Natural killer cell treated with Interleukin-12 subunit alpha and Interleukin-12 subunit beta and Interleukin-15 and Interleukin-18, amount 100 ng/mL, for 72 hours (primary cell): ENCODE data around the gene SPTBN2. TPM values are rescaled to one million over a fixed set of nuclear protein-coding genes. Genes with fewer than 3 reads are reported as not detected.

Source experiments
- ATAC-seq, 2 donors: fragments of 150-1000 bp; cut with Tn5 transposase in 1 of 2; sonication (Bioruptor Pico), chemical (Tn5 transposase) in 1 of 2; 2 replicates each; pipeline ENCODE4 v1.10.0; 2021
- DNase-seq: peaks from one replicate; pipeline ENCODE4 v3.0.0; 2022; ENCODE audit warnings: low spot score
- H3K27ac Mint-ChIP-seq, 2 donors: 1 replicate in 1 of 2; 2 replicates in 1 of 2; pipeline ENCODE4 v1.8.0; 2022; ENCODE audit warnings: mixed read lengths in 2 of 2, mild to moderate bottlenecking in 1 of 2, moderate library complexity in 1 of 2
- H3K27me3 Mint-ChIP-seq, 2 donors: 1 replicate in 1 of 2; 2 replicates in 1 of 2; pipeline ENCODE4 v1.8.0; 2022; ENCODE audit warnings: mixed read lengths in 2 of 2
- H3K36me3 Mint-ChIP-seq: one replicate; pipeline ENCODE4 v1.8.0; 2022; ENCODE audit warnings: mixed read lengths
- H3K4me1 Mint-ChIP-seq, 2 donors: 1 replicate in 1 of 2; 2 replicates in 1 of 2; pipeline ENCODE4 v1.8.0; 2022; ENCODE audit warnings: low read depth in 2 of 2, mixed read lengths in 2 of 2, mild to moderate bottlenecking in 1 of 2
- H3K4me3 Mint-ChIP-seq: one replicate; pipeline ENCODE4 v1.8.0; 2022; ENCODE audit warnings: mixed read lengths
- H3K9me3 Mint-ChIP-seq: 2 replicates; pipeline ENCODE4 v1.8.0; 2022; ENCODE audit warnings: mixed read lengths
- total RNA-seq, 2 donors: library from RNA; stranded (reverse); gene quantifications; one replicate each; pipeline ENCODE4 v1.2.3, GENCODE V29; 2022

Gene SPTBN2
- total RNA-seq, 2 donors from 2014 or later, result 0.93 TPM; not detected in 1

DNA sequence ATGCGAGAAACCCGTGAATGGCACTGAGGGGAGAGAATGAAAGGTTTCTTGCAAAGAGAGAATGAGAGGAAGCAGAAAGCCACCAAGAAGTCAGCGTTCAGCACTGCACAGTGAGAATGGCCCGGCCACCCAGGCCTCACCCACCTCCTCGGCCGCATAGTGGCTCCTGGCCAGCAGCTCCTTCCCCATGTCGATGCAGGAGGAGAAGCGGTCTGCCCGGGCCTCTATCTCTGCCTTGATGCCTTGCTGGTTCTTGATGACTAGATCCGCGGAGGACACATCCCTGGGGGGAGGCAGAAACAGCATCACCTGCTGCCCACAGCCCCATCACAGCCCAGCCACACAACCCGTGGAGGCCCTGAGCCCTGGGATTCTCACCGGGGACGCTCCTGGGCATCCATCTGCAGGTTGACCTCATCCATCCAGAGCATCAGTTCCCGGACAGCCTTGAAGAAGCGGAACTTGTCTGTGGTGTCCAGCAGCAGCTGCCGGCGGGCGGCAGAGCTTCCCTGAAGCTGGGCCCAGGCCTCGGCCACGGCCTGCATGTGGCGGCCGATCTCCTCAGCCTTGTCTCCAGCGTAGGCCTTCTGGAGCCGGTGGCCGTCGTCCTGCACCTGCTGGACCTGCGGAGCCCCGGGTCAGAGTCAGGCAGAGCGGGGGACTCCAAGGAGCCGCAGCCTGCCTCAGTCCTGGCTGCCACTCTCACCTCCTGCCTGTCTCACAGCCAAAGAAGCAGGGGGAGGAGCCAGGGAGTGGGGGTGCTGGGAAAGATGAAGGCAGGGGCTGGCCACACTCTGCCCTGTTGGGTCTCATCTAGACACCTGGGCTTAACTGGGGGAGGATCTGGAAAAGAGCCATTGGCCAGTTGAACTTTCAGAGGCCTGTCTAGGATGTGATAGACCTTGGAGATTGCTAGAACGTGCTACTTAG, 39.1 kb downstream of the SPTBN2 start:
- Mint-ChIP-seq H3K4me1 (peaks cover 0 to 1% of the 10 kb centered on the region in 2 donors), H3K9me3 (no peaks in the 10 kb centered on the region), H3K27me3 (no peaks in the 10 kb centered on the region), H3K27ac (no peak overlapping the region), H3K4me3 (no peak overlapping the region), H3K36me3 (no peaks in the 10 kb centered on the region)
- no peak for ATAC-seq
- no peak for DNase-seq

DNA sequence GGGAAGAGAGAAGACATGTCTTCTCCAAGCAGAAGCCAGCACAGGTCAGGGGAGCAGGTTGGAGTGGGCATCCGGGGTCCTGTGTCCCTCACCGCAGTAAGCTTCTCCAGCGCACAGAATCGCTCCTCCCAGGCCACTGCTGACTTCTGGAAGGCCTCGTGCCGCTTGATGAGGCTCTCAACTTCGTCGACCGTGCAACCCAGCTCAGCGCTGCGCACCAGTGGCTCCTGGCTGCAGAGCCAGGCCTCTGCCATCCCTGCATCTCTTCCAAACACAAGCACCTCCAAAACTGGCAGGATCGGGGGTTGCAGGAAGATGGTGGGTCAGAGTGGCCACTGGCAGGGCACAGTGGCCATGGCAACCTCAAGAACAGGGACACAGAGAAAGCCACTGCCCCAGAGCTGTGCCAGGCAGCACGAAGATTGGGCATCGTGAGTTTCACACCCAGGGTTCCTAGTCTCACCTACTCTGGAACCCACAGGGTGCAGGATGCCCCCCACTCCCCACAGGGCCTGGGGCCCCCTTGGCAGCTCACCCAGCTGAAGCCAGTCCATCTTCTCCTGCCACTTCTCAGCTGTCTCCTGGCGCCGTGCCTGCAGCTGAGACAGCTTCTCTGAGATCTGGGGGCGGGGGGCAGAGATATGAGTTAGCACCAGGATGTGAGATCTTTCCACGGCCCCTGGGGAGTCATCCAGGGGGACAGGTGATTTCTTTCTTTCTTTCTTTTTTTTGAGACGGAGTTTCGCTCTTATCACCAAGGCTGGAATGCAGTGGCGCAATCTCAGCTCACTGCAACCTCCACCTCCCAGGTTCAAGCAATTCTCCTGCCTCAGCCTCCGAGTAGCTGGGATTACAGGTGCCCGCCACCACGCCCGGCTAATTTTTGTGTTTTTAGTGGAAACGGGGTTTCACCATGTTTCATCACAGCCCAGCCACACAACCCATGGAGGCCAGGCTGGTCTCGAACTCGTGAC, 40.2 kb downstream of the SPTBN2 start:
- ATAC-seq, result no peak
- DNase-seq, result no peak
- Mint-ChIP-seq H3K27me3 (no peaks in the 10 kb centered on the region), H3K27ac (no peak overlapping the region), H3K9me3 (no peaks in the 10 kb centered on the region), H3K36me3 (no peaks in the 10 kb centered on the region), H3K4me3 (no peak overlapping the region), H3K4me1 (peaks cover 0 to 3% of the 10 kb centered on the region in 2 donors)

DNA sequence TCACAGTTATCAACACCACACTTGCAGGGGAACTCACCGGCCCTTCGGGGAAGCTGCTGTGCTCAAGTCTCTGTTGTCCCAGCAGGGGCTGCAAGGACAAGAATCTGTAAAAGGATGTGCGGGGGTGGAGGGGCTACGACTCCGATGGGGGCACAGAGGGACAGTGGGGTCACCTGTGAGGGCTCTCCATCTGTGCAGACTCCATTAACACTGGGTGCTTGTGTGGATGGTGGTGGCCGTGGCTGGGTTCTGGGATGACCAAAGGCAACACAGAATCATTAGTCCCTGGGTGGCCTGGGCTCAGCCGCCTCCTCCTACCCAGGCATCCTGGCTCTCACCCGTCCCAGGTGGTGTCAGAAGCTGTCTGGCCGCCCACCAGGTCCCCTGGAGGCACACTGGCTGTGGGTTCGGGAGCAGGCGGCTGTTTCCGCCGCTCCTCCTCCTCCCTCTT, 41.2 kb downstream of the SPTBN2 start:
- ATAC-seq, result no peak
- no peak for DNase-seq
- Mint-ChIP-seq H3K4me3 (no peak overlapping the region), H3K9me3 (no peaks in the 10 kb centered on the region), H3K4me1 (peaks cover 0 to 3% of the 10 kb centered on the region in 2 donors), H3K36me3 (no peaks in the 10 kb centered on the region), H3K27me3 (no peaks in the 10 kb centered on the region), H3K27ac (no peak overlapping the region)

DNA sequence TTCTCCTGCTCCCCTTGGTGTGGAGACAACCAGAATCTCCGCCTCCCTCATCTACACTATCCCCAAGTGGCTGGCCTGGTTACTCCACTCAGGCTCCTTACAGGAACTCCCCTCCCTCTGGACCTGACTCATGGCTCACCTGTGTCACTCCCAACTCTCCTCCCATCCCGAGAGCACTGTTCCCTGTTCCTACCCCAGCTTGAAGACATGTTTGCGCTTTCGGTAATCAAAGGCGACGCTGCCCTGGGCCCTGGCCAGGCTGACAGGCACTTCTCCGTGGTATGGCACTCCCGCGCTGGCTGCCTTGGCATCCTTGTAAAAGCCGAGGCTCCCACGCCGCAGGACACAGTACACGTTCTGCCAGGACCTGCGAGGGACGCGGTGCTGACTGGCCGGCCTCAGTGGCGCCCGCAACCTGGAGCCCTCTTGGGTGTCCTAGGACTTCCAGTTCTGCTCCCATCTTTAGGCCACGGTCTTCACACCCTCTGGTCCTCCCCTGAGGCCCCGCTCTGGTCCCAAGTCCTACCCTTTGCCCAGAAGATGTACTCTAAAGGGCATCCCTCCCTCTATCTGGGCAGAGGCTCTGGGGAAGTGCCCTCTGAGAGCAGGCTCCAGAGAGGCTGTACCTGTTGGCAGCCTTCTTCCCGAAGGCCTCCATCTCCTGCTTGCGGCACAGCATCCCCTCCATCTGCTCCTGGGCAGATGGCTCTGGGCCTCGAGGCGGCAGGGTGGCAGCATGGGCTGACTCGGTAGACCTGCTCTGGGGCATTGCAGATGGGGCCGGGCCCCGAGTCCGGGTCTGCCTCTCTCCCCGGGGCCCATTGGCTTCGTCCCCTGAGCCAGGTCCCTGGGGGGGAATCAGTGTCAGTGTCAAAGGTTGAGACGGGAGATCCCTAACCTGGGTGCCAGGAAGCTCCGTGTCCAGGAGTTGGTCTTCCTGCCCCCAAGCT, 41.9 kb downstream of the SPTBN2 start:
- H3K9me3 Mint-ChIP-seq, result no peaks in the 10 kb centered on the region
- no peaks in the 10 kb centered on the region for H3K36me3 Mint-ChIP-seq
- no peak for ATAC-seq
- no peak overlapping the region for H3K4me3 Mint-ChIP-seq
- no peaks in the 10 kb centered on the region for H3K27me3 Mint-ChIP-seq
- no peak for DNase-seq
- H3K27ac Mint-ChIP-seq, result no peak overlapping the region
- H3K4me1 Mint-ChIP-seq, result peaks cover 0 to 3% of the 10 kb centered on the region in 2 donors

DNA sequence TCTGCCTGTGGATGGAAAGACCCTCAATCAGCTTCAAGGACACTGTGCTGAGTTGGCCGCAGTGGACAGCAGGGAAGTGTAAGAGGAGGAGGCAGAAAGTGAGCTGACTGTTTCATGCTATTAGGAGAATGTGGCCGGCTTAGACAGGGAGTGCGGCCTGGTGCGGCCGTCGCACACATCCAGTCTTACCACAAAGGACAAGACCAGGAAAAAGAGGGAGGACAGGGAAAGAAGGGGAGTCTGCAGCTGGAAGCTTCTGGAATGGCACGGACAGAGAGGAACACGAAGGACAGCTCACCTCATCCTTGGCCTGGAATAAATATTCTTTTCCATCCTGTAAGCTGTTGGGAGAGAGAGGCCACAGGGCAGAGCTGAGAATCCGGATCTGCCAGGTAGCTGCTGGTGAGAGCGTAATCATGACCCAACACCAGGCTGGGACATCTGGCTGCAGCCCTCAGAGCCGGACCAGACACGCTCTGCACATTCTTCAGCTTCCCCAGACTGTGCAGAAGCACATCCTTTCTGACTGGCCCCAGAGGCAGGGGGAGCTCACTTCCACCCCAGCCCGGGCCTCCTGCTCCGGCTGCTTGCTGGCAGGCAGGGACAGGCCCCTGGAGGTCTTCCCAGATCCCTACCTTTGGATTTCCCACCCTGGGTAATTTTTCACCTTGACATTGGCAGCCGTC, 42.8 kb downstream of the SPTBN2 start:
- DNase-seq (no peak), ATAC-seq (no peak)
- Mint-ChIP-seq H3K36me3 (no peaks in the 10 kb centered on the region), H3K27me3 (no peaks in the 10 kb centered on the region), H3K27ac (no peak overlapping the region), H3K9me3 (no peaks in the 10 kb centered on the region), H3K4me3 (no peak overlapping the region), H3K4me1 (peaks cover 0 to 3% of the 10 kb centered on the region in 2 donors)

DNA sequence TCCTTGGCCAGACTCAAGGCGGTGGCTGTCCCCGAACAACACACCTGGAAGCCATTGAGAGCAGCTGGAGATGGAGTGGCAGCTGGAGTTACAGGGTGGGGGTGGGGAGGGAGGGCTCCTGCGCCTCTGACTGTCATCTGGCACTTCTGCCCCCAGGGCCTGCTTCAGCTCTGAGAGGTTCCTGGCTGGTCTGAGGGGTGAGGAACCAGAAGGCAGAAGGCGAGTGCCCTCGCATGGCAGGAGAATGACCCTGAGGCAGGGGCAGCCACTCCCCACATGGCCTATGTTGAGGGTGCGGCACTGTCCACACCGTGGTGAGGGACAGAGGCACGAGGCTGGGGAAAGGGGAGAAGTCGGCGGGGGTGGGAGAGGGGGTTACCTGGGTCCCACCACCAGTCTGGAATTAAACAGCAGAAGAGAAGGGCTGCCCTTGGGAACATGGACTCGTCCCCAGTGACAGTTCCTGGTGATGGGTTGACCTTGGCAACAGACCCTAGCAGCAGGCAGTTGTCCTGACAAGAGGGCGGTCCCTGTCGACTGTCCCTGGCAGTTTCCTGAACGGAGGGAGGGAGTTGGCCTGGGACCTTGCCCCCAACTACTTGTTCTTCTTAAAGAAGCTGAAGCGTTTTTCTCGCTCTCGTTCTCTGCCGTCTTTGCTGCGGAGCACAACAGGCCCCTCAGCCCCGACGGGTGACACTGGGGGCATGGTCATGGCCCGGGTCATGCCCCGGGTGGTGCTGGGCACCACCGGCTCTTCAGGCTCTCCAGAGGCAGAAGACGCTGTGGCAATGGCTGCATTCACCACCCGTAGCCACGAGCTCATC, 43.5 kb downstream of the SPTBN2 start:
- Mint-ChIP-seq H3K9me3 (no peaks in the 10 kb centered on the region), H3K27me3 (no peaks in the 10 kb centered on the region), H3K4me1 (peaks cover 0 to 3% of the 10 kb centered on the region in 2 donors), H3K36me3 (no peaks in the 10 kb centered on the region), H3K27ac (no peak overlapping the region), H3K4me3 (no peak overlapping the region)
- DNase-seq (no peak), ATAC-seq (no peak)

DNA sequence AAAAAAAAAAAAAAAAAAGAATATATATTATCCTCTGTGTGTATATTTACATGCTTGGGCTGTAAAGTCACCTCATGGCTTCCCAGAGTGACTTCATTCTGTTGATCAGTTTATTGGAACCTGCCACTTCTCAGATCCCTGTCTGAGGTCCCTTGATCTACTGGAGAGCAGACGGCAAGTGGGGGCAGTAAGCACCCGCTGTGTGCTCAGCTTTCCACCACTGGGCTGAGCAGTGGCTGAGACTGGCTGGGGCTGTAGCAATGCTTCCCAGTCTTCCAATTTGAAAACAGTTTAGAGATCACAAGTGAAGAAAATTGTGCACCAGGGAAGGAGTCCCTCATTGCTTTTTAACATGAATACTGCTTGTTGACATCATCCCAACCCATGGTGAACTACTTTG, 44.4 kb downstream of the SPTBN2 start:
- Mint-ChIP-seq H3K9me3 (no peaks in the 10 kb centered on the region), H3K4me3 (no peak overlapping the region), H3K27ac (no peak overlapping the region), H3K4me1 (peaks cover 0 to 3% of the 10 kb centered on the region in 2 donors), H3K36me3 (no peaks in the 10 kb centered on the region), H3K27me3 (no peaks in the 10 kb centered on the region)
- ATAC-seq (no peak), DNase-seq (no peak)

DNA sequence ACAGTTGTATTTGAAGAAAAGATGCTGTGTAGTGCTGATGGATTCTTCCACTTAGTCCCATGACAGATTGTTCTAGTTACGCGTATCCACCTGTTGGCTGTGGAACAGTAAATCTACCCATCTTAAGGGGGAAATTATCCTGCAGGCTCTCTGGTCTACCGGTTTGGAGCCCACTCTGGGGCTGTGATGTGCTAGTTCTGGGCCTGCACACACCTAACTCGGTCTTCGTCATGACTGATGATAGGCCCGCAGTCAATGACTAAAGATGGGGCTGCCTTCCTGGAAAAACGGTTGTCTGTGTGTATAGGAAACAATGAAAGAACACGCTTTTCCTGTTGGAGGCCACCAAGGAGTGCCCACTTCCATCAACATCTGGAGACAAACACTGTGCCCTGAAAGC, 45.1 kb downstream of the SPTBN2 start:
- Mint-ChIP-seq H3K4me1 (peaks cover 0 to 3% of the 10 kb centered on the region in 2 donors), H3K27me3 (no peaks in the 10 kb centered on the region), H3K4me3 (no peak overlapping the region), H3K27ac (no peak overlapping the region), H3K9me3 (no peaks in the 10 kb centered on the region), H3K36me3 (no peaks in the 10 kb centered on the region)
- no peak for DNase-seq
- ATAC-seq, result no peak

DNA sequence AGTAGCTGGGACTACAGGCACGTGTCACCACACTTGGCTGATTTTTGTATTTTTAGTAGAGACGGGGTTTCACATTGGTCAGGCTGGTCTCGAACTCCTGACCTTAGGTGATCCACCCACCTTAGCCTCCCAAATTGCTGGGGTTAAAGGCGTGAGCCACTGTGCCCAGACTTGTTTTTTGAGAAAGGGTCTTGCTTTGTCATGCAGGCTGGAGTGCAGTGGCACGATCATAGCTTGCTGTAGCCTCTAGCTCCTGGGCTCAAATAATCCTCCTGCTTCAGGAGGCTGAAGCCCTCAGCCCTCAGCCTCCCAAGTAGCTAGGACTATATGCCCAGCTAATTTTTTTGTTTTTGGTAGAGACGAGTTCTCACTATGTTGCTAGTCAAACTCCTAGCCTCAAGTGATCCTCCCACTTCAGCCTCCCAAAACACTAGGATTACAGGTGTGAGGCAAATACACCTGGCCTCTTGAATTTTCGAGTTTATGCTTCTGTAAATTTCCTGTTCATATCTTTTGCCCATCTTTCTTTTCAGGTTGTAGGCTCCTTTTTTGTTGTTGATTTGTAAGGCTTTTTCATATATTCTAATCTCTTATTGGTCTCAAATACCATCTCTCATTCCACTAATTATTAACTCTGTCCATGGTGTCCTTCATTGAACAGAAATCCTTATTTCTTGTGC, 47.9 kb downstream of the SPTBN2 start:
- H3K27ac Mint-ChIP-seq, result no peak overlapping the region
- H3K9me3 Mint-ChIP-seq, result no peaks in the 10 kb centered on the region
- H3K4me1 Mint-ChIP-seq, result peaks cover 22 to 24% of the 10 kb centered on the region in 2 donors
- H3K36me3 Mint-ChIP-seq, result peaks cover 4% of the 10 kb centered on the region
- ATAC-seq (no peak), DNase-seq (no peak)
- H3K4me3 Mint-ChIP-seq, result no peak overlapping the region
- no peaks in the 10 kb centered on the region for H3K27me3 Mint-ChIP-seq

DNA sequence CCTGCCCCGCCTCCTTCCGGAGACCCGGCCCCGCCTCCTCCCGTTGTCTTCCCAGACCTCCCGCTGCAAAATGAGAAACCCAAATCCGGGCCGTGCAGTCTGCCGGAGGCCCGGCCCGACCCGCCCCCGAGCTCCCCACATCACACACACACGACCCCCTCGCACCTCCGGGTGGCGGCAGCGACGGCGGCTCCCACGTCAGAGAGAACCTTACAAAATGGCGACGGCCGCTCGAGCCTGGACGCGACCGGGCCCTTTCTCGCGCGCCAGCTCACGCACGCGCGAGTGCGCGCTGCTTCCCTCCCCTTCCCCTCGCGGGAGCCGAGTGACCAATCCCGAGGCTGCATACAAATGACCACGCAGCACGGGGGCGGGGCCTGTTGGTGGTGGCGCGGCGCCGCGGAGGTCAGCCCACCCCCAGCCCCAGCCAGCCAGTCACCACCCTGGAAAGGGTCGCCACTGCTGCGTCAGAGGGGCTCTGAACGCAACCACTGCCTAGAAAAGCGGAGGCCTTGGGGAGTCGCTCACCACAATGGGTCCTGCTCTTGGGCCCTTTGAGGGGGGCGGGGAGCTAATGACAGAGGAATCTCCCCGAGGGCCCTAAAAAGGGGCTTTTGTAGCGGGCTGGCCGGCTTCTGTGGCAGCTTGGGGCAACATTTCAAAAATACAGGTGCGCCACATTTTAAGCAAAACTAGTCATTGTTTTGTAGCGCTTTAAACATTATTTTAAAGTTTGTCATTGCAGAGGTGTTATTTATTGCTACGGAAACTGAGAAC, 51.2 kb downstream of the SPTBN2 start, which contains the start of gene RBM4B:
Gene RBM4B, minus strand, starts transcription at position 289 of the 777 bp plus-strand sequence. CDS start 808 bp downstream, outside the sequence.
- Mint-ChIP-seq H3K36me3 (peaks cover 6% of the 10 kb centered on the region), H3K4me1 (peaks cover 29 to 37% of the 10 kb centered on the region in 2 donors), H3K27me3 (no peaks in the 10 kb centered on the region), H3K4me3 (peak within 1 kb of the TSS; percentile 97), H3K9me3 (no peaks in the 10 kb centered on the region), H3K27ac (peak within 1 kb of the TSS; percentile 90 to 94)
- DNase-seq (peak; percentile 97), ATAC-seq (peak; percentile 97 to 98)
